ENCODE measurements around the gene COG3.

Gene COG3

DNA sequence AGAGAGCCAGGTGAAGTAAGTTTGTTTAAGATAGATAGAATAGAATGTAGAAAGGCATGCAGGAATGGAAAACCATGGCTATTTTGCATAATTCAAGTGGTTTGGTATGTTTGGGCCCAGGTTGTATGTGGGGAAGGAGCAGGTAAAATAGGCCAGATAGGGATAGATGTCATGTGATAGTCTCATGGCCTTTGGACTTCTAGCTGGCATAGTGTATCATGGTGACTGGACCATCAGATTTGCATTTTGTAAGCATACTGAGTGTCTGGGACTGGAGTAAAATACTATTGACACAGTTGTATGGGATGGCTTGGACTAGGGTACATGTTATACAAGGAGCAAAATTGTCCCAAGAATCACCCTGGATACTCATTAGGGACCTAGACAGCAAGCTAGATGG is 38.9 kb downstream of the COG3 start:
- no peak for DNase-seq (ENCODE audit: low read depth)

DNA sequence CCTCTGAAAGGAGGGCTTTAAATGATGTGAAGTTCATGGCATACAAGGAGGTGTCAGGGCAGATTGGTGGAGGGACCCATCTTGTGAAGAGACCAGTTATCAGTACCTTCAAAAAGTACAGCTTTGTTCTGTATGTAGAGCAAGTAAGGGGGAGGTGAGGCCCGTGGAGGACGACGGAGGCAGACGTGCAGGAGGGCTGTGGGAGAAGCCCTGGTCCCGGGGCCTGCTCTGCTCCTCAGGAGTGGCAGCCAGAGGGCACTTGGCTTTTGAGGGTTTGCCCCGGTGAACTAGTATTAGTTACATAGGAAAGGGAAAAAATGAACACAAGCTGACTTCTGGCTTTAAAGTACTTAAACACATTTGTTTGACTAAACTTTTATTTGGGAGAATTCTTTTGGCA is 42.1 kb downstream of the COG3 start:
- no peak for DNase-seq (ENCODE audit: low read depth)

DNA sequence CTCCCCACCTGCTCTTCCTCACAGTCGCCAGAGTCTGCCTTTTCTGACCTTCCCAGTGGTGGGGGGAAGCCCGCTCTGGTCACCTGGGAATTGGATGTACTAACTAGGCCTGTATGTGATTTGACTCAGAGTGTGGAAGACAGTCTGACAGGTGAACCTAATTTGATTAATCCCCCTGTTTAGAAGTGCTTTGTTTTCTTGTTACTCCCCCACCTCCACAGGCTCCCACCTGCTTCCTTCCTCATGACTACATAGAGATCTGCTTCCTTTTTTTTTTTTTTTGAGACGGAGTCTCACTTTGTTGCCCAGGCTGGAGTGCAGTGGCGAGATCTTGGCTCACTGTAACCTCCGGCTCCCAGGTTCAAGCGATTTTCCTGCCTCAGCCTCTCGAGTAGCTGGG is 44.0 kb downstream of the COG3 start:
- DNase-seq (ENCODE audit: low read depth), result no peak

DNA sequence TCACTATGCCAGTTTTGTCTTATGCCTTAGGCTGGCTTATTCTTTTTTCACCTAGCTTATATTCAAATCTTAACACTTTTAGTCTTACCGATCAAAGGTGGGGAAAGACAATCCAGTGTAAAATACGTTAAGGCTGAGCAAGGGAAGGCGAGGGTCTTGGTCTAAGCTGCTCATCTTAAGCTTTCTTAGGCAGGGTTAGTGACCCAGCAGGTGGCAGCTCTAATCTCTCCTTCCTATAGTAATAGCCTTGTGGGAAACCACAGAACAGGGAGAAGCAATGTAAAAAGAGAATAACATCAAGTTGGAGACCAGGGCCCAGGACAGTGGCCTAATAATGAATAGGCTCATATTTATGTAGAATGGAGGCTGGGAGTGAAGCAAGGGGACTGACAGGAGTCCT is 45.9 kb downstream of the COG3 start:
- no peak for DNase-seq (ENCODE audit: low read depth)

DNA sequence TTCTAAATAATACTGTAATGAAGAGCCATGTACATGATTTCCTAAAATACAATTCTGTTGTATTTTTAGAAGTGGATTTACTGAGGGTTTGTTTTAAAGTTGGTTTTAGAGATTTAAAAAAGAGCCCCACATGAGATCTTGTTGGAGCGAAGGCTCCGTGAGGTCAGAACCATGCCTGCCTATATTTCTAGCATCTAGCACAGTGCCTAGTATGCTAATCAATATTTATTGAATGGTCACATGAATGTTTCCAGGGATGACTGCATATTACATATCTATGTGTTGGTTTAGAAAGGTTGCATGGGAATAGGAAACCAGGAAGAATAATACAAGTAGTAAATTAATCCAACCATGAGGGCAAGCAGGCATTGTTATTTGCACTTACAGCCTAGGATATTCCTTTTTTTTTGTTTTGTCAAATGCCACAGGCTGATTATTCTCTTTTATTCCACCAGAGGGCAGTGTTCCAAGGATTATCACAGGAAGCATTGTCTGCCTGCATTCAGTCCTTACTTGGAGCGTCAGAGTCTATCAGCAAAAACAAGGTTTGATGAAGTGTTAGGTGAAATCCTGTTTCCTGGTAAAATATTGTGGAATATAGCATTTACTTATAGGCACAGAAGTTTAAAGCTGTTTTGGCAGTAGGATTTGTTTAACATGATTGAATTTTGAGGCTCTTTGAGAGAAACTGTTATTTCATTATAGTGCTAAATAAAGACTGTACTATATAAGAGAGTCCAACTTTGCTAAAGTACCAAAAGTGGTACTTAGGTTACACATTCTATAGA is 46.8 kb downstream of the COG3 start:
- DNase-seq (ENCODE audit: low read depth), result no peak

DNA sequence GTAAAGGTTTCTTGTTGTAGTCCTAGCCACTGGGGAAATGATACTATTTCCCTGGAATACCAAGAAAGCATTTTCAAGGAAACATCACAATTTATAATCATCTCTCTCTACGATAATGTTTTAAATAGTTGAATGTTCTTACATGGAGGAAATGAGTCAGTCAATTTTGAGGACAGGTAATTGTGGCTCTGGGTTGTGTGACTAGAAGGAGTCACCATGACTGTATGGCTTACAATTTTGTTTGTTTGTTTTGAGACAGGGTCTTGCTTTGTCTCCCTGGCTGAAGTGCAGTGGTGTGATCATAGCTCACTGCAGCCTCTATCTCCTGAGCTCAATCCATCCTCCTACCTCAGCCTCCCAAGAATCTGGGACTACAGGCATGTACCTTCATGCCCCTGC is 47.4 kb downstream of the COG3 start:
- no peak for DNase-seq (ENCODE audit: low read depth)

DNA sequence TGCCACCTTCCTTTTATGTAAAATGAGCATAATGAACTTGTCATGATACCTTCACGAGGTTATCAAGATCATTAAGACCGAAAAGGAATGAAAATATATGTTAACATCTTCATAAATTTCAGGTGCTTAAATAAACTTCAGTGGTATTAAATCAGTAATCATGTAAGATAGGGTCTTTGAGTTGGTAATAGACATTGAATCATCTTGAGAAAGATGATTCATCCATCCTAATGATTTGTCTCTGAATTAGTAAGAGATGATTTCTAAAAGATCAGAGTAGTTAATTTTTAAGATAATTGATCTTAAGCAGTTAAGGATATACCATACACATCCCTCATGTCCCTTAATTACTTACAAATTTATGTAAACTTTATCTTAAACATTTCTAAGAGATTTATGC is 52.0 kb downstream of the COG3 start:
- DNase-seq (ENCODE audit: low read depth), result no peak

DNA sequence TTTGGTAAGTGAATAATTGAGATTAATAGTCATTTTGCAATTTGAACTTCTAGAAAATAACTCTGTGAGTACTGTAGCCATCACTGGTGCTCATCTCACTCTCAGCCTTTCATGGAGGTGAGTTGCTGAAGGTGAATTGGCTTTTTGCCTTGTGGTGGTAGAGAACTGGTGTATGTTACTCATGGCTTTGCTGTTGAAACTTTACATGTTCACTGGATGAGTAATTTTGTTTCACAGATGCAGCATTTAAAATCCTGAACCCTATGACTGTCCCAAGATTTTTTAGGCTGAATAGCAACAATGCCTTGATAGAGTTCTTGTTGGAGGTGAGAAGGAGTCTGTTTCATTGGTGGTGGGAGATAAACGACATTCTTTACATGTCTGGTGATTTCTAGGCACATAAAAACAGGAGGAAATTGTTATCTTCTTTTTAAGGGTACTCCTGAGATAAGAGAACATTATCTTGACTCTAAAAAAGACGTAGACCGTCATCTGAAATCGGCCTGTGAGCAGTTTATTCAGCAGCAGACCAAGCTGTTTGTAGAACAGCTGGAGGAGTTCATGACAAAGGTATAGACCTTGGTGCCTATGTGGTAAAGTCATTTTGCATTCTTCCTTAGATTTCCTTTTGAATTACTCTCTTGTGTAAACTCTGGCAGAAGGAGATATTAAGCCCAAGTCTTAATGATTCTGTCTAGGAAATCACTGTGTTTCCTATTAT is 53.9 kb downstream of the COG3 start:
- no peak for DNase-seq (ENCODE audit: low read depth)

DNA sequence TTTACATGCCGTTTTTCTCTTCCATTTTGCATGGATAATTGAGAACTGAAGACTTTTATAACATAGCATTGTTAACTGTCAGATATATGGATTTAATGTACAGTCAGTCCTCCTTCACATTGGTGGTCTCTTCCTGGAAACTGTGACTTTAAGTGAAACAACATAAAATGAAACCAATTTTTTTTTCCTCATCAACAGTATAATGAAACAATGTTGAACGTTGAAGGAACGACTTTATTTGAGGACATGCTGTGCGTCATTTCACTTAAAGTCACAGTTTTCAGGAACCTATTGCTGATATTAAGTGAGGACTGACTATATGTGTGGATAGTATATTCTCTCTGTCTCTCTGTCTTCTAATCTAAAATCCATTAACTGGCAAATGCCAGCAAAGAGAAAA is 54.8 kb downstream of the COG3 start:
- no peak for DNase-seq (ENCODE audit: low read depth)

DNA sequence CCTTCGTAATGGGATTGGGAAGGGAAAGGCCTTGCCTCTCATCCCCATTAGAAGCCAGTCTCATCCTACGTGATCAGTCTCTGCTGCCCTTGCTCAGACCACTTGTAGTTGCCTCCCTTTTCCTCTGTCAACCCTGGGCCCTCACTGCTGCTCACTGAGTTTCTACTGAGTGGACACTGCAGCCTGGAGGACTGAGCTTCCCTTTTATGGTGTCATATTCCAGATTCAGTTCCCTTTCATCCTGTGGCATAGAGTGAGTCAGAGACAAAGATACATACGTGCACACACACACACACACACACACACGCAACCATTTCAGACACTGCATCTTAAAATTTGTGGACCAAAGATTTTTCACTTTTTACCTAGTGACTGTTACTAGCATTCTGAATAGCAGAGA is 56.6 kb downstream of the COG3 start:
- DNase-seq (ENCODE audit: low read depth), result no peak

DNA sequence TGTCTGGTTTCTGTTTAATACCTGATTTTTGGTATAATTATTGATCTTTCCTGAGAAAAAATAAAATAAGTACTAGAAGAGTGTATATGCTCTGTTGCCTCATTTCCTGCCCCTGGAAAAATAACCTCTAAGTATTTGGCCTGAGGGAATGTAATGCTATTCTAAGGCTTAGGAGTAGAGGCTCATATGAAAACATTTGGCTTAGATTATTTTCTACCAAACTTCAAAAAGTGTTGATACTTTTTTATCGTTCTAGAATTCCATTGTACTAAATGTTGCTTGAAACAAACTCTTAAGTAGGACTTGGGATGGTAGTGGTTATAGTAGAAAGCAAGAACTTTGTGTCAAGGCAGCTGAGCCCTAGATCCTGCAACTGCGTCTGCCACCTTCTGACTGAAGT is 57.8 kb downstream of the COG3 start:
- DNase-seq (ENCODE audit: low read depth), result no peak

DNA sequence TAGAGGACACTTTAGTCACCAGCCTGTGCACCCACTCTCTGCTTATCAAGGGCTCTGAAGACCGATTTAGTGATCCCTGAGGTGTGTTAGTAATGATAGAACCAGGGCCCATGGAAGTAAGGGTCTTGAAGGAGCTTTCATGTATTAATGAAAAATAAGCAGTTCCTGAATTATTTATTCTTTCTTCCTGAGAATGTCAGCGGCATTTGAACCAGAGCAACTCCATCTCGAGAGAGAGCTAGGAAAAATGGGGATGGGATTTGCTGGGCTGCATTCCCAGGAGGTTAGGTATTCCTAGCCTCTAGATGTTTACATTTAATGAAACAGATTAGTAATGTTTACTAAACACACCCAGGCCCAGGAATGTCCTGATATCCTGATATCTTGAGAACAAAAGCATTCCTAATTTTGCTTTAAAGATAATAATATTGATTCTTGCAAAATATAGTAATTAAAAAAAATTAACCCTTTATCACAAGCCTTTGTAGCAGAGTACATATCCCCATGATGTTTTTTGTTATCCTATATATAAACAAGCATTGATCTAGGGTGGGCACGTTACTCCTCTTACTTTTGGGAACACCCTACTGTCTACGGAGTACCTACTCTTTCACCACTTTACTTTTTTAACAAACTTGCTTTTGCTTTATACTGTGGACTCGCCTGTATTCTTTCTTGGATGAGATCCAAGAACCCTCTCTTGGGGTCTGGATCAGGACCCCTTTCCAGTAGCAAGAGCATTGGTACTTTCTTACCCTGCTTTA is 63.1 kb downstream of the COG3 start:
- no peak for DNase-seq (ENCODE audit: low read depth)

DNA sequence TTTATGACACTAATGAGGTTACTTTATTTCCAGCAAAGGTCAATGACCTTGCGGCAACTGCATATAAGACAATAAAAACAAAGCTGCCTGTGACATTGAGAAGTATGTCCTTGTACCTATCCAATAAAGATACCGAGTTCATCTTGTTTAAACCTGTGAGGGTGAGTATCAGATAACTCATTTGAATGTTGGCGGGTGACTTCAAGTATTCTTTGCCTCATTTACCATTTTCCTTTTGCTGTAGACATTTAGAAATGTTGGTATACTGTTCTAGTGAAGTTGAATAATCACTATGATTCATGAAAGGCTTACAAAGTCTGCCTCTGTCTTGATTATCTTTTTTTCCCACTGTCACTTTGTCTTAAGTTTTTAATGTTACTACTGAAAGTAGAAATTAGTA is 65.0 kb downstream of the COG3 start:
- DNase-seq (ENCODE audit: low read depth), result no peak

DNA sequence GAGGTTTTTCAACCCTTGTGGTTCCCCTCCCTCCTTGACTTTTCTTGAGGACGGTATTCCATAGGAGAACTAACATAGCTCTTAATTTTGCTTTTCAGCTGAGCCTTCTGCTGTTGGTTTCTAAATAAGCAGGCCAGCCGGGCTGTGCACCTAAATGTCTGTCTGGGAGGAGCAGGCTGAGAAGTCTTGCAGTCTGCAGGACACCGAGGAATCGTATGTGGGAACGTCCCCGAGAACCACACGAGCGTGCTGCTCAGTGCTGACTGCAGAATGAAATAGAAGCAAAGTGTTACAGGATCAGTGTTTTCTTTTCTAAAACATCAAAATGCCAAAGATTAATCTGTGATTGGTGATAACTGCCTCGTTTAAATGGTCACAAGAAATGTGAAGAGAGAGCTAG is 69.9 kb downstream of the COG3 start:
- no peak for DNase-seq (ENCODE audit: low read depth)

DNA sequence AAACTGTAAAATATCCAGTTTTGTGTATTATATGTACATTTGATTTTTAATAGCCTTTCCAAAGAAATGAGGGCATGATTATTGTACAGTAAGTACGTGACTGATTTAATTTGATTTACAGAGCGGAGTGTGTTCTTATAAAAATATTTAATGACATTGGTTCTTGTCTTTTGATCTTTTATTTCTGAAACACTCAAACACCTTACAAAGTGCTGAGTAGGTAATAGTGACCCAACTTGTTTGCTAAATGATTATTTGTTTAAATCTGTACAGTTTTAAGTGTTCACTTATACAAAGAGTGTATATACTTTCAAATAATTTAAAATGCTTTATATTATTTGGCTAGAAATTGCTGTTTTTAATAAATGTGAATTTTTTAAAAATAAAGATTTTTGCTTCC is 71.5 kb downstream of the COG3 start:
- no peak for DNase-seq (ENCODE audit: low read depth)

DNA sequence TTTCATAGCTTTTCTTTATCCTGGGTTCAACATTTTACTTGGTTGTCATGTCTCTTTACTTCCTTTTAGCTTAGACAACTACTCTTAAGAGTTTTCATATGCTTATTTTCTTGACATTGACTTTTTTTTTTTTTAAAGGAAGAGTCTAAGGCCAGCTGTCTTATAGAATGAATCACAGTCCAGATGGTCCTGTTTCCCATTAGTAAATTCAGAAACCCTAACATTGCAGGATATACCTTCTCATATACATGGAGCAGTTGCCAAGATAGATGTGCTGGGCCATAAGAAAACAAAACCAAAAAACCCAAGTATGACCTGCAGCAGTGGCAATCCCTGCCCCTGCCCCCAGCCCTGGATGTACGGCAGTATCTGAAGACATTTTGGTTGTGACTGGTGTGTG is 72.8 kb downstream of the COG3 start:
- DNase-seq (ENCODE audit: low read depth), result no peak

DNA sequence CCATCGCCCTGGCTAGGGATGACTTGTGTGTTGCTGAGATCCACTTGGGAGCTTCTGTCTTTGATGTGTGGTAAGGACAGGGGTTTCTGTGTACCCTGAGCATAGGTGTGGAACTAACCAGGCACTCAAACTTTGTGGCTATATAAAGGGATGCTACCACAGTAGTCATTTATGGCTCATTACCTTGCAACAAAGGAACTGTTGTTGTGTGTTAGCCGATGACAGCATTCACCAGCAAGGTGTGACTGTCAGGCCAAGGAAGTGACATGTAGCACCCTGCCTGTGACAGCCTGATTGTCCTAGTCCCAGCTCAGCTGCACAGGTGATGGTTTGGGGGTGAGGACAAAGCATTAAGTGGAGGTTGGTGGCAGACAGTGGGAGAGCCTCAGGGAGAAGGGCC is 73.6 kb downstream of the COG3 start:
- DNase-seq (ENCODE audit: low read depth), result no peak

DNA sequence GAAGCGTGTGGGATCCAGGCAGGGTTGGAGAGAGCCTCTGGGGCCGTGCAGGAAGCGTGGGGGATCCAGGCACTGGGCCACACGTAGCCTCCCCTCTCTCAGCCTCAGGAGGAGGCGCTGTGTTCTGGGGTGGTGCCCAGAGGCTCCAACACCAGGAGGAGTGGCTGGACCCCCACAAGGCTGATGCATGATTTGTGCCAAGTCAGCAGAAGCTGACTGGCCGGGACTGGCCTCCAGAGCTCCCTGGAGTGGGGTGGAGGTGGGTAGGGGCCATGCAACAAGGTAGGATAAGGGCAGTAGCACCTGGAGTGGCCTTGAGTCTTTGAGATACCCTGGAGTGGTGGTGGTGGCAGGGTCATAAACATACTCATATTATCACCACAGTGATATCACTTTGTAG is 75.5 kb downstream of the COG3 start:
- DNase-seq (ENCODE audit: low read depth), result no peak

DNA sequence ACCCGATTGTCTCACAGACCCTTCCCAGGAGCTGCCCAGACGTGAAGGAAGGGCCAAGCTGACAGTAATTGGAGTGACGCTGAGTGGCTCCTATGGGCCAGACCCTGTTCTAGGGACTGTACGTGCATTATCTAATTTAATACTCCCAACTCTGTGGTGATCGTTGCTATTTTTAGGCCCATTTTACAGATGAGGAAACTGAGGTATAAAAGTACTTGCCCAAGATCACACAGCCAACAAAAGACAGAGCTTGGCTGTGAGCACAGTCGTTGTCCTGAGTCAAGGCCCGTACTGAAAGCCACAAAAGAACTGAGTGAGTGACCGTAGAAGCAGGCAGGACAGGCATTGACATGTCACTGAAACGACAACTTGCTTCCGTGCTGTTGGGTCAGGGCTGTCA is 76.1 kb downstream of the COG3 start:
- no peak for DNase-seq (ENCODE audit: low read depth)

DNA sequence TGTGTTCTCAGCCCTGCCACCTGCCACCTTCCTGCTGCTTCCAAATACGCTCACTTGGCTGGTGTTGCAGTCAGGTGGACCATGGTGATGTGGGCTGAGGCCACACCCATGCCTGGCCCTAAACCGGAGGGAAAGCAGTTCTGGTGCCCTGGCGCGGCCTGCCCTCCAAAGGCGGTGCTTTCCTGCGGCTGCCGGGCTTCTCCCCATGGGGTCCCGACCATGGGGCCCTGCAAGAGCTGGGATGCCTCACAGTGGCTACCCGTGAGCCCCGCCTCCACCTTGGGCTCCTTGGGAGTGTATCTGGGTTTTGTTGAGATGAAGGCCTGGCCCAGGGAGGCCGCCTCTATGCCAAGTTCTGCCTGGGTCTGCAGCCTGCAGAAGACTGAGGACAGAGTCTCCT is 77.1 kb downstream of the COG3 start:
- no peak for DNase-seq (ENCODE audit: low read depth)

DNA sequence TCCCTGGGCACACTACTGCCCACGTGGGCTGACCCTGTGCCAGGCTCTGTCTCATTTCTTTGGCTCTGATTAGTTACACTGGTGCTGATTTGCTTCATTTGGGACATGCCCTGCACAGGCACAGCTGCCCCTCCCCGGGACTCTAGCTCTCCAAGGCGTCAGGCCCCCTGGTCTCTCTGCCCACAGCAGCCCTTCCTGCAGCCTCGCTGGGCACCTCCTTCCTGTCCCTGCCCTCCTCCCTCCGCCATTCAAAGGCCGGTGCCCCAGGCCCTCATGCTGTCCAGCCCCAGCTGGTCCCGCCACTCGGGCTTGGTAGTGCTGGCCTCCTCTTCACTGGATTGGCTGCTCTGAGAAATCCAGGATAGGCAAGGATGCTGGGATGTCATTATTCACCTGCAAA is 77.7 kb downstream of the COG3 start:
- DNase-seq (ENCODE audit: low read depth), result no peak

DNA sequence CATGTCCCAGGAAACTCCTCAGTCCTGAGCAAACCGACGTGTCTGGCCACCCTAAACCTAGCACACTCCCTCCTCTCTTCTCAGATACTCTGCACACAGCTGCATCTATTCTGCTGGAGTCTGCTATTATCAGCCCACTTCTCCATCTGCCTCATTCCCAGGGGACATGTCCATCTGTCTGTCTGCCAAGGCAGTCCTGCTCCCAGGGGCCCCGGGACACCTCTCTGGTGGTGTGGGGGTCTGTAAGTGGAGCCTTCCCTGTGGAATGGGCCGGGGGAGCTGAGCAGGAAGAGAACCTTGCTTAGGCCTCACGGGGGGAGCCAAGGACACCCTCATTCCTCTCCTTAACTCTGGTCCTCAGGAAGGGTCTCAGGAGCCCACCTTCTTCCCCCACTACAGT is 78.1 kb downstream of the COG3 start:
- DNase-seq (ENCODE audit: low read depth), result no peak

DNA sequence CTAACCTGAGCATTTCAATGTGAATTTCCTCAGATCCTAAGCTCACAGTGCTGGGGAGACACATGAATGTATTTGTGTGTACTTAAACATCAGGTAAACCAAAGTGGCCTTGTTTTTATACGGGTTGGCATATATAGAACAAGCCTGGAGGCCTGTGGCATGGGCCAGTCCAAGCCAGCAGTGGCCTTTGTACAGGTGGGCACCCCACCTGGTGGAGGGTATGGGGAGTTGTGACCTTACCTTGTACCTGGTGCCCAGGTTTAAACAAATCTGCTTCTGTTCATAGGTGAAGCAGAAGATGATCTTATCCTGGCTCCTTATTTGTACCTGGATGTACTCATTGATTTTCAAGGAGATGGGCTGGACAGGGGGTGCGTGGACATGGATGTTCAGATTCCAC is 79.8 kb downstream of the COG3 start:
- DNase-seq (ENCODE audit: low read depth), result no peak
